Type B pancreatic cell (in vitro differentiated cells): ENCODE measurements around the gene TM7SF2. TPM values are rescaled to one million over a fixed set of nuclear protein-coding genes. Genes with fewer than 3 reads are reported as not detected.

ENCODE experiments used
- DNase-seq: peaks from one replicate; pipeline ENCODE4 v3.0.0; 2021; ENCODE audit warnings: mixed read lengths; ENCODE audit not compliant: unreplicated experiment; ENCODE audit errors: extremely low spot score
- H3K27ac Mint-ChIP-seq: 2 replicates; pipeline ENCODE4 v1.8.0; 2021; ENCODE audit warnings: mild to moderate bottlenecking, mixed read lengths
- H3K27me3 Mint-ChIP-seq: 2 replicates; pipeline ENCODE4 v1.8.0; 2021; ENCODE audit warnings: mixed read lengths
- H3K36me3 Mint-ChIP-seq: 2 replicates; pipeline ENCODE4 v1.8.0; 2021; ENCODE audit warnings: mixed read lengths
- H3K4me1 Mint-ChIP-seq: one replicate; pipeline ENCODE4 v1.8.0; 2021; ENCODE audit warnings: mixed read lengths; ENCODE audit not compliant: unreplicated experiment
- H3K4me3 Mint-ChIP-seq: 2 replicates; pipeline ENCODE4 v1.8.0; 2021; ENCODE audit warnings: mild to moderate bottlenecking, mixed read lengths
- H3K9me3 Mint-ChIP-seq: 2 replicates; pipeline ENCODE4 v1.8.0; 2021; ENCODE audit warnings: mixed read lengths
- CTCF ChIP-seq: fragments of 200-600 bp; sonication (generic); conservative IDR thresholded peaks from 2 replicates; pipeline ENCODE4 v1.5.0; 2021; ENCODE audit warnings: antibody characterized with exemption, mild to moderate bottlenecking
- total RNA-seq: library from RNA; stranded (reverse); gene quantifications from 2 replicates; pipeline ENCODE4 v1.2.1, GENCODE V29; 2021; ENCODE audit warnings: low replicate concordance

The TM7SF2 gene
- total RNA-seq, 1 donor from 2014 or later = 52.2 TPM

- DNase-seq = no peak
- Mint-ChIP-seq H3K36me3 (no peaks in the 10 kb centered on the region), H3K27ac (peak overlapping the region; percentile 68), H3K4me1 (peaks cover 2% of the 10 kb centered on the region), H3K27me3 (no peaks in the 10 kb centered on the region), H3K9me3 (no peaks in the 10 kb centered on the region), H3K4me3 (peak overlapping the region; percentile 11)
- peak; percentile 51 for TF ChIP-seq CTCF
These were observed 10.9 kb upstream of the TM7SF2 start for GRCh38 chr11:65100674-65101350.

GRCh38 chr11:65102142-65103095 lies 9.3 kb upstream of the TM7SF2 start:
- H3K27me3 Mint-ChIP-seq = no peaks in the 10 kb centered on the region
- no peaks in the 10 kb centered on the region for H3K9me3 Mint-ChIP-seq
- no peak for TF ChIP-seq CTCF
- H3K4me1 Mint-ChIP-seq = no peaks in the 10 kb centered on the region
- no peak overlapping the region for H3K4me3 Mint-ChIP-seq
- no peaks in the 10 kb centered on the region for H3K36me3 Mint-ChIP-seq
- no peak overlapping the region for H3K27ac Mint-ChIP-seq
- DNase-seq = no peak

- no peak overlapping the region for H3K27ac Mint-ChIP-seq
These were observed 8.2 kb upstream of the TM7SF2 start for GRCh38 chr11:65103476-65103875.

GRCh38 chr11:65104628-65105027 lies 7.0 kb upstream of the TM7SF2 start:
- no peak overlapping the region for H3K27ac Mint-ChIP-seq
- no peak overlapping the region for H3K4me3 Mint-ChIP-seq
- no peaks in the 10 kb centered on the region for H3K4me1 Mint-ChIP-seq
- no peaks in the 10 kb centered on the region for H3K36me3 Mint-ChIP-seq
- DNase-seq = no peak
- H3K9me3 Mint-ChIP-seq = no peaks in the 10 kb centered on the region
- H3K27me3 Mint-ChIP-seq = no peaks in the 10 kb centered on the region
- TF ChIP-seq CTCF = no peak

More at GRCh38 chr11:65103476-65103875, 8.2 kb upstream of the TM7SF2 start:
- Mint-ChIP-seq H3K36me3 (no peaks in the 10 kb centered on the region), H3K9me3 (no peaks in the 10 kb centered on the region), H3K27me3 (no peaks in the 10 kb centered on the region), H3K4me1 (no peaks in the 10 kb centered on the region), H3K4me3 (no peak overlapping the region)
- DNase-seq = no peak
- no peak for TF ChIP-seq CTCF

GRCh38 chr11:65107078-65107477 lies 4.6 kb upstream of the TM7SF2 start:
- no peak for TF ChIP-seq CTCF
- peaks cover 8% of the 10 kb centered on the region for H3K4me1 Mint-ChIP-seq
- H3K27me3 Mint-ChIP-seq = no peaks in the 10 kb centered on the region
- no peaks in the 10 kb centered on the region for H3K9me3 Mint-ChIP-seq
- DNase-seq = no peak
- no peak overlapping the region for H3K27ac Mint-ChIP-seq
- H3K36me3 Mint-ChIP-seq = no peaks in the 10 kb centered on the region
- H3K4me3 Mint-ChIP-seq = no peak overlapping the region
